HepG2 (cell line): ENCODE measurements around the gene WASF1. TPM values are rescaled to one million over a fixed set of nuclear protein-coding genes. Genes with fewer than 3 reads are reported as not detected.

Experiments
- FOXA3 ChIP-seq: IDR thresholded peaks from 2 replicates; pipeline ENCODE4 v1.6.1; 2016; ENCODE audit warnings: missing genetic modification reagents, missing compliant biosample characterization
- GATAD1 ChIP-seq: IDR thresholded peaks from 2 replicates; pipeline ENCODE4 v1.6.1; 2016; ENCODE audit warnings: missing genetic modification reagents, missing compliant biosample characterization
- HOXA5 ChIP-seq: sonication (generic); formaldehyde crosslinking; IDR thresholded peaks from 2 replicates; pipeline ENCODE4 v1.4.0; 2020; ENCODE audit warnings: missing genetic modification reagents
- HOXD1 ChIP-seq: sonication (generic); formaldehyde crosslinking; IDR thresholded peaks from 2 replicates; pipeline ENCODE4 v1.5.0; 2020; ENCODE audit warnings: missing genetic modification reagents
- IRF2 ChIP-seq: IDR thresholded peaks from 2 replicates; pipeline ENCODE4 v1.6.1; 2018; ENCODE audit warnings: missing genetic modification reagents, missing compliant biosample characterization
- MXD4 ChIP-seq: IDR thresholded peaks from 2 replicates; pipeline ENCODE4 v1.6.1; 2016; ENCODE audit warnings: mild to moderate bottlenecking, missing biosample characterization, missing genetic modification reagents
- POLR2A ChIP-seq, 2 experiments: IDR thresholded peaks; 2 replicates each; pipeline ENCODE4 v1.6.1; 2011; ENCODE audit warnings: low read depth in 2 of 2, low read length in 2 of 2, mild to moderate bottlenecking in 1 of 2, moderate library complexity in 1 of 2; ENCODE audit not compliant: insufficient read depth in 1 of 2
- TEAD3 ChIP-seq: optimal IDR thresholded peaks from 2 replicates; pipeline ENCODE3; 2016; ENCODE audit warnings: borderline replicate concordance
- ZBTB3 ChIP-seq: sonication (generic); formaldehyde crosslinking; IDR thresholded peaks from 2 replicates; pipeline ENCODE4 v1.4.0; 2020; ENCODE audit warnings: low read depth, mild to moderate bottlenecking, moderate library complexity, missing genetic modification reagents, borderline replicate concordance
- ZNF124 ChIP-seq: sonication (generic); formaldehyde crosslinking; IDR thresholded peaks from 2 replicates; pipeline ENCODE4 v1.4.0; 2020; ENCODE audit warnings: missing genetic modification reagents
- ZNF350 ChIP-seq: sonication (generic); formaldehyde crosslinking; IDR thresholded peaks from 2 replicates; pipeline ENCODE4 v1.4.0; 2020; ENCODE audit warnings: mild to moderate bottlenecking, low read depth, missing genetic modification reagents, borderline replicate concordance
- polyA plus RNA-seq, 8 experiments: library from polyadenylated mRNA; depleted of rRNA in 3 of 8; stranded (reverse) in 7 of 8; unstranded in 1 of 8; fragments of >200 nt; fragmentation: Illumina TruSeq in 4 of 8; extraction: Trizol in 4 of 8; gene quantifications; 2 replicates each; pipeline versions ENCODE4 v1.2.1 to v1.2.3, GENCODE V29; 2011 to 2016; ENCODE audit warnings: low read depth in 4 of 8, missing spikeins in 1 of 8, mixed read lengths in 1 of 8; ENCODE audit not compliant: insufficient read depth in 1 of 8
- total RNA-seq, 5 experiments: library from RNA; depleted of rRNA; stranded (reverse); fragments of >200 nt; fragmentation: Illumina TruSeq; extraction: Trizol; gene quantifications; 2 replicates each; pipeline ENCODE4 v1.2.3, GENCODE V29; 2016; ENCODE audit warnings: low read depth in 1 of 5
- TF ChIP-seq, protein P1 (sequence below), 2 experiments: fragments of 450-650 bp in 1 of 2; sonication (generic) in 1 of 2; formaldehyde crosslinking in 1 of 2; IDR thresholded peaks; 2 replicates each; pipeline versions ENCODE4 v1.6.1 to v1.8.0; 2016 to 2022; ENCODE audit warnings: antibody characterized with exemption in 1 of 2, mild to moderate bottlenecking in 1 of 2, missing genetic modification reagents in 1 of 2
- TF ChIP-seq, protein P2 (sequence below): sonication (generic); formaldehyde crosslinking; IDR thresholded peaks from 2 replicates; pipeline ENCODE4 v1.5.0; 2020; ENCODE audit warnings: mild to moderate bottlenecking, missing genetic modification reagents, borderline replicate concordance
- TF ChIP-seq, protein P3 (sequence below): sonication (generic); formaldehyde crosslinking; IDR thresholded peaks from 2 replicates; pipeline ENCODE4 v1.5.1; 2020; ENCODE audit warnings: mild to moderate bottlenecking, missing genetic modification reagents, borderline replicate concordance

The WASF1 gene
- total and polyA plus RNA-seq, 2 of the 13 experiments (the other 11 are each of a cell fraction or from before 2014, with no cell fraction given) = 8.5 to 17.3 TPM

DNA sequence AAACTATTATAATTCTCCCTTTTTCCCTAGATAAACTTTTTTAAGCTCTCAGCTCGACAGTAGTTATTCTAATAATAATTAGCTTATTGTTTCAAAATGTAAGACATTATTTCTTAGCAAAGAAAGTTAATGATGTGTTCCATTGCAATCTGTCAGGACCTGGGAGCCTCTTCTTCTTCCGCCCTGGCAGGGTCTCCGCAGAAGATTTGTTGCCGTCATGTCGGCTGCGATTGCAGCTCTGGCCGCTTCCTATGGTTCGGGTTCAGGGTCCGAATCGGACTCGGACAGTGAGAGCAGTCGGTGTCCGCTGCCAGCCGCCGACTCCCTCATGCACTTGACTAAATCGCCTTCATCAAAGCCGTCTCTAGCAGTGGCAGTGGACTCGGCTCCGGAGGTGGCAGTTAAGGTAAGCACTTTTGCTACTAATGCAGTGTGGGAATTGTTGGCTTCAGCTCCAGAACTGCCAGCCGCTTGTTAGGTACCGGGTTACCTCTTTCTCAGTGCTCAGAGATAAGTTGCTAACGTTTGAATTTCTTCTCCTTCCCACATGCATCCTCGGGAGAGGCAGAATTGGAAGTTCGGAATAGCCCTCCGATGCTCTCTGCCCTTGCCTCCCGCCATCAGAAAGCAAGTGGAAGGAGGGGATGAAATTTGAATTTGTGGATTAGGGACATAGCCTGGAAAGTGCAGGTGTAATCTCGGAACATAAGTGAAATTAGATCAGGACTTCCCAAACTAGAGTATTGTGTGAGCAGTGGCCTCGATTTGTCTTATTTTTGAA, 948 bp upstream of the WASF1 start, which contains the start of gene CDC40 (continued):
- TF ChIP-seq HOXA5 (peak; percentile 54; the same call in 1 of the 2 replicates), ZNF124 (CRISPR knock-in tag) (0 out of 2 replicates have a peak, but pooled peaks have one; percentile 50), MXD4 (CRISPR knock-in tag) (no peak), HOXD1 (CRISPR knock-in tag) (no peak), IRF2 (CRISPR knock-in tag) (0 out of 2 replicates have a peak, but pooled peaks have one; percentile 39), TEAD3 (no peak), POLR2A (IDR thresholded peaks at IDR 0.05; ENCODE audit: insufficient read depth in 1 of 2, low read depth in 2 of 2, low read length in 2 of 2) (peak; percentile 79 to 90), GATAD1 (CRISPR knock-in tag) (peak; percentile 36; the same call in 1 of the 2 replicates), ZBTB3 (CRISPR knock-in tag) (0 out of 2 replicates have a peak, but pooled peaks have one; percentile 17), ZNF350 (CRISPR knock-in tag) (0 out of 2 replicates have a peak, but pooled peaks have one; percentile 7), FOXA3 (CRISPR knock-in tag) (0 out of 2 replicates have a peak, but pooled peaks have one; percentile 21)
- TF ChIP-seq, protein P1, sequence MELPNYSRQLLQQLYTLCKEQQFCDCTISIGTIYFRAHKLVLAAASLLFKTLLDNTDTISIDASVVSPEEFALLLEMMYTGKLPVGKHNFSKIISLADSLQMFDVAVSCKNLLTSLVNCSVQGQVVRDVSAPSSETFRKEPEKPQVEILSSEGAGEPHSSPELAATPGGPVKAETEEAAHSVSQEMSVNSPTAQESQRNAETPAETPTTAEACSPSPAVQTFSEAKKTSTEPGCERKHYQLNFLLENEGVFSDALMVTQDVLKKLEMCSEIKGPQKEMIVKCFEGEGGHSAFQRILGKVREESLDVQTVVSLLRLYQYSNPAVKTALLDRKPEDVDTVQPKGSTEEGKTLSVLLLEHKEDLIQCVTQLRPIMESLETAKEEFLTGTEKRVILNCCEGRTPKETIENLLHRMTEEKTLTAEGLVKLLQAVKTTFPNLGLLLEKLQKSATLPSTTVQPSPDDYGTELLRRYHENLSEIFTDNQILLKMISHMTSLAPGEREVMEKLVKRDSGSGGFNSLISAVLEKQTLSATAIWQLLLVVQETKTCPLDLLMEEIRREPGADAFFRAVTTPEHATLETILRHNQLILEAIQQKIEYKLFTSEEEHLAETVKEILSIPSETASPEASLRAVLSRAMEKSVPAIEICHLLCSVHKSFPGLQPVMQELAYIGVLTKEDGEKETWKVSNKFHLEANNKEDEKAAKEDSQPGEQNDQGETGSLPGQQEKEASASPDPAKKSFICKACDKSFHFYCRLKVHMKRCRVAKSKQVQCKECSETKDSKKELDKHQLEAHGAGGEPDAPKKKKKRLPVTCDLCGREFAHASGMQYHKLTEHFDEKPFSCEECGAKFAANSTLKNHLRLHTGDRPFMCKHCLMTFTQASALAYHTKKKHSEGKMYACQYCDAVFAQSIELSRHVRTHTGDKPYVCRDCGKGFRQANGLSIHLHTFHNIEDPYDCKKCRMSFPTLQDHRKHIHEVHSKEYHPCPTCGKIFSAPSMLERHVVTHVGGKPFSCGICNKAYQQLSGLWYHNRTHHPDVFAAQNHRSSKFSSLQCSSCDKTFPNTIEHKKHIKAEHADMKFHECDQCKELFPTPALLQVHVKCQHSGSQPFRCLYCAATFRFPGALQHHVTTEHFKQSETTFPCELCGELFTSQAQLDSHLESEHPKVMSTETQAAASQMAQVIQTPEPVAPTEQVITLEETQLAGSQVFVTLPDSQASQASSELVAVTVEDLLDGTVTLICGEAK (IDR thresholded peaks at IDR 0.05) = no peak
- TF ChIP-seq, protein P1 (CRISPR knock-in tag; IDR thresholded peaks at IDR 0.05) = peak; percentile 72; the same call in 1 of the 2 replicates
- TF ChIP-seq, protein P2, sequence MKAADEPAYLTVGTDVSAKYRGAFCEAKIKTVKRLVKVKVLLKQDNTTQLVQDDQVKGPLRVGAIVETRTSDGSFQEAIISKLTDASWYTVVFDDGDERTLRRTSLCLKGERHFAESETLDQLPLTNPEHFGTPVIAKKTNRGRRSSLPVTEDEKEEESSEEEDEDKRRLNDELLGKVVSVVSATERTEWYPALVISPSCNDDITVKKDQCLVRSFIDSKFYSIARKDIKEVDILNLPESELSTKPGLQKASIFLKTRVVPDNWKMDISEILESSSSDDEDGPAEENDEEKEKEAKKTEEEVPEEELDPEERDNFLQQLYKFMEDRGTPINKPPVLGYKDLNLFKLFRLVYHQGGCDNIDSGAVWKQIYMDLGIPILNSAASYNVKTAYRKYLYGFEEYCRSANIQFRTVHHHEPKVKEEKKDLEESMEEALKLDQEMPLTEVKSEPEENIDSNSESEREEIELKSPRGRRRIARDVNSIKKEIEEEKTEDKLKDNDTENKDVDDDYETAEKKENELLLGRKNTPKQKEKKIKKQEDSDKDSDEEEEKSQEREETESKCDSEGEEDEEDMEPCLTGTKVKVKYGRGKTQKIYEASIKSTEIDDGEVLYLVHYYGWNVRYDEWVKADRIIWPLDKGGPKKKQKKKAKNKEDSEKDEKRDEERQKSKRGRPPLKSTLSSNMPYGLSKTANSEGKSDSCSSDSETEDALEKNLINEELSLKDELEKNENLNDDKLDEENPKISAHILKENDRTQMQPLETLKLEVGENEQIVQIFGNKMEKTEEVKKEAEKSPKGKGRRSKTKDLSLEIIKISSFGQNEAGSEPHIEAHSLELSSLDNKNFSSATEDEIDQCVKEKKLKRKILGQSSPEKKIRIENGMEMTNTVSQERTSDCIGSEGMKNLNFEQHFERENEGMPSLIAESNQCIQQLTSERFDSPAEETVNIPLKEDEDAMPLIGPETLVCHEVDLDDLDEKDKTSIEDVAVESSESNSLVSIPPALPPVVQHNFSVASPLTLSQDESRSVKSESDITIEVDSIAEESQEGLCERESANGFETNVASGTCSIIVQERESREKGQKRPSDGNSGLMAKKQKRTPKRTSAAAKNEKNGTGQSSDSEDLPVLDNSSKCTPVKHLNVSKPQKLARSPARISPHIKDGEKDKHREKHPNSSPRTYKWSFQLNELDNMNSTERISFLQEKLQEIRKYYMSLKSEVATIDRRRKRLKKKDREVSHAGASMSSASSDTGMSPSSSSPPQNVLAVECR (CRISPR knock-in tag) = peak; percentile 69; the same call in 1 of the 2 replicates
- TF ChIP-seq, protein P3, sequence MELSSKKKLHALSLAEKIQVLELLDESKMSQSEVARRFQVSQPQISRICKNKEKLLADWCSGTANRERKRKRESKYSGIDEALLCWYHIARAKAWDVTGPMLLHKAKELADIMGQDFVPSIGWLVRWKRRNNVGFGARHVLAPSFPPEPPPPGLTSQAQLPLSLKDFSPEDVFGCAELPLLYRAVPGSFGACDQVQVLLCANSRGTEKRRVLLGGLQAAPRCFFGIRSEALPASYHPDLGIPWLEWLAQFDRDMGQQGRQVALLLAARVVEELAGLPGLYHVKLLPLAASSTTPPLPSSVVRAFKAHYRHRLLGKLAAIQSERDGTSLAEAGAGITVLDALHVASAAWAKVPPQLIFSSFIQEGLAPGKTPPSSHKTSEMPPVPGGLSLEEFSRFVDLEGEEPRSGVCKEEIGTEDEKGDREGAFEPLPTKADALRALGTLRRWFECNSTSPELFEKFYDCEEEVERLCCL = no peak
